H9 (cell line): Measurements from ENCODE around the gene PDYN. TPM values are rescaled to one million over a fixed set of nuclear protein-coding genes. Genes with fewer than 3 reads are reported as not detected.
A peak's percentile ranks its signal among the peaks of the same experiment; 100 is the strongest.

ENCODE experiments used
- DNase-seq: peaks from one replicate; pipeline ENCODE4 v3.0.0-alpha.2; 2017
- H2AFZ ChIP-seq: one replicate; pipeline ENCODE4 v1.6.1; 2013; ENCODE audit warnings: mild to moderate bottlenecking, low read length, control low read depth, moderate library complexity
- H2AK5ac ChIP-seq: 2 replicates; pipeline ENCODE4 v1.6.1; 2013; ENCODE audit warnings: low read length, control low read depth, mixed read lengths; ENCODE audit not compliant: insufficient read length
- H2BK120ac ChIP-seq: one replicate; pipeline ENCODE4 v1.6.1; 2013; ENCODE audit warnings: low read depth, mild to moderate bottlenecking, low read length, control low read depth, inconsistent platforms; ENCODE audit not compliant: poor library complexity, severe bottlenecking
- H2BK12ac ChIP-seq: 2 replicates; pipeline ENCODE4 v1.6.1; 2013; ENCODE audit warnings: low read length, control low read depth, mixed read lengths, low read depth; ENCODE audit not compliant: insufficient read length
- H2BK15ac ChIP-seq: 2 replicates; pipeline ENCODE4 v1.6.1; 2013; ENCODE audit warnings: low read depth, low read length, control low read depth
- H2BK20ac ChIP-seq: one replicate; pipeline ENCODE4 v1.6.1; 2013; ENCODE audit warnings: low read depth, mild to moderate bottlenecking, low read length, control low read depth, inconsistent platforms; ENCODE audit not compliant: poor library complexity, severe bottlenecking
- H2BK5ac ChIP-seq: 2 replicates; pipeline ENCODE4 v1.6.1; 2013; ENCODE audit warnings: low read length, control low read depth, mixed read lengths; ENCODE audit not compliant: insufficient read length
- H3K14ac ChIP-seq: 2 replicates; pipeline ENCODE4 v1.6.1; 2013; ENCODE audit warnings: low read length, control low read depth; ENCODE audit not compliant: insufficient read depth
- H3K18ac ChIP-seq: 2 replicates; pipeline ENCODE4 v1.6.1; 2013; ENCODE audit warnings: low read depth, mild to moderate bottlenecking, mixed read lengths, low read length, control low read depth; ENCODE audit not compliant: insufficient read length
- H3K23ac ChIP-seq: 2 replicates; pipeline ENCODE4 v1.6.1; 2013; ENCODE audit warnings: low read length, control low read depth, mixed read lengths, low read depth; ENCODE audit not compliant: insufficient read length
- H3K23me2 ChIP-seq: 2 replicates; pipeline ENCODE4 v1.6.1; 2013; ENCODE audit warnings: low read depth, mild to moderate bottlenecking, mixed read lengths, low read length, control low read depth; ENCODE audit not compliant: insufficient read length, poor library complexity, severe bottlenecking
- H3K27ac ChIP-seq: 2 replicates; pipeline ENCODE4 v1.5.1; 2013; ENCODE audit warnings: low read length, control low read depth, mixed read lengths, low read depth; ENCODE audit not compliant: insufficient read length
- H3K27me3 ChIP-seq: 2 replicates; pipeline ENCODE4 v1.6.1; 2013; ENCODE audit warnings: low read length, control low read depth, inconsistent platforms; ENCODE audit not compliant: insufficient read depth
- H3K4ac ChIP-seq: 2 replicates; pipeline ENCODE4 v1.6.1; 2013; ENCODE audit warnings: low read depth, mild to moderate bottlenecking, control low read depth, inconsistent platforms, low read length, moderate library complexity
- H3K4me1 ChIP-seq: 2 replicates; pipeline ENCODE4 v1.6.1; 2013; ENCODE audit warnings: low read length, control low read depth, inconsistent platforms; ENCODE audit not compliant: insufficient read depth
- H3K4me2 ChIP-seq: 2 replicates; pipeline ENCODE4 v1.6.1; 2013; ENCODE audit warnings: low read length, control low read depth, mixed read lengths; ENCODE audit not compliant: insufficient read length, insufficient read depth
- H3K56ac ChIP-seq: 2 replicates; pipeline ENCODE4 v1.6.1; 2013; ENCODE audit warnings: low read depth, mild to moderate bottlenecking, mixed read lengths, low read length, control low read depth; ENCODE audit not compliant: insufficient read length
- H3K79me1 ChIP-seq: 2 replicates; pipeline ENCODE4 v1.6.1; 2013; ENCODE audit warnings: low read depth, mild to moderate bottlenecking, moderate library complexity, low read length, control low read depth, inconsistent platforms; ENCODE audit not compliant: insufficient read depth, poor library complexity, severe bottlenecking
- H3K79me2 ChIP-seq: 2 replicates; pipeline ENCODE4 v1.6.1; 2013; ENCODE audit warnings: low read length, control low read depth, inconsistent platforms; ENCODE audit not compliant: insufficient read depth
- H3K9ac ChIP-seq: 2 replicates; pipeline ENCODE4 v1.6.1; 2013; ENCODE audit warnings: low read length, control low read depth, mixed read lengths; ENCODE audit not compliant: insufficient read length; ENCODE audit errors: extremely low read depth
- H3K9me3 ChIP-seq: one replicate; pipeline ENCODE4 v1.6.1; 2013; ENCODE audit warnings: low read depth, low read length, inconsistent platforms; ENCODE audit not compliant: control insufficient read depth
- H3T11ph ChIP-seq: one replicate; pipeline ENCODE4 v1.6.1; 2013; ENCODE audit warnings: mild to moderate bottlenecking, low read length, control low read depth, inconsistent platforms
- H4K20me1 ChIP-seq: one replicate; pipeline ENCODE4 v1.6.1; 2013; ENCODE audit not compliant: control insufficient read depth, insufficient read length, insufficient read depth
- H4K5ac ChIP-seq: 2 replicates; pipeline ENCODE4 v1.6.1; 2013; ENCODE audit warnings: low read depth, mild to moderate bottlenecking, mixed read lengths, low read length, control low read depth; ENCODE audit not compliant: insufficient read length
- H4K8ac ChIP-seq: replicated peaks from 2 replicates; pipeline ENCODE4 v1.6.1; 2013; ENCODE audit warnings: low read length, control low read depth, mixed read lengths, low read depth; ENCODE audit not compliant: insufficient read length
- H4K91ac ChIP-seq: 2 replicates; pipeline ENCODE4 v1.6.1; 2013; ENCODE audit warnings: low read depth, mild to moderate bottlenecking, moderate library complexity, mixed read lengths, low read length, control low read depth; ENCODE audit not compliant: insufficient read length
- H3K27ac Mint-ChIP-seq, 3 experiments: 2 replicates in 2 of 3; 3 replicates in 1 of 3; pipeline ENCODE4 v1.8.0; 2020 to 2021; ENCODE audit warnings: mixed read lengths in 3 of 3, mild to moderate bottlenecking in 1 of 3, moderate library complexity in 1 of 3
- H3K27me3 Mint-ChIP-seq: 2 replicates; pipeline ENCODE4 v1.8.0; 2021; ENCODE audit warnings: low read depth, mild to moderate bottlenecking, moderate library complexity, mixed read lengths
- H3K36me3 Mint-ChIP-seq, 3 experiments: 2 replicates in 2 of 3; 3 replicates in 1 of 3; pipeline ENCODE4 v1.8.0; 2020 to 2021; ENCODE audit warnings: low read depth in 3 of 3, mixed read lengths in 3 of 3; ENCODE audit not compliant: insufficient read depth in 1 of 3
- H3K4me1 Mint-ChIP-seq, 2 experiments: 2 replicates each; pipeline ENCODE4 v1.8.0; 2020; ENCODE audit warnings: mixed read lengths in 2 of 2
- H3K4me3 Mint-ChIP-seq, 2 experiments: 2 replicates in 1 of 2; 3 replicates in 1 of 2; pipeline ENCODE4 v1.8.0; 2020 to 2021; ENCODE audit warnings: mild to moderate bottlenecking in 2 of 2, mixed read lengths in 2 of 2, moderate library complexity in 1 of 2
- H3K9me3 Mint-ChIP-seq, 2 experiments: 2 replicates in 1 of 2; 3 replicates in 1 of 2; pipeline ENCODE4 v1.8.0; 2020; ENCODE audit warnings: mild to moderate bottlenecking in 2 of 2, mixed read lengths in 2 of 2, moderate library complexity in 1 of 2
- WGBS: extraction: QIAGEN DNeasy Blood & Tissue Kit; methylation state at CpG from one replicate; pipeline ENCODE4 v1.1.7; 2013; ENCODE audit warnings: missing lambda C conversion rate, low lambda C conversion rate, mixed read lengths; ENCODE audit not compliant: insufficient read length; ENCODE audit errors: extremely low coverage; 5-methylcytosine and 5-hydroxymethylcytosine counted together
- total RNA-seq: library from RNA; stranded (reverse); gene quantifications from 2 replicates; pipeline ENCODE4 v1.2.1, GENCODE V29; 2021
- TF ChIP-seq, protein P1 (sequence below): fragments of 200-600 bp; sonication (generic); conservative IDR thresholded peaks from 3 replicates; pipeline ENCODE4 v1.8.0; 2021; ENCODE audit warnings: antibody characterized with exemption, mild to moderate bottlenecking

Gene PDYN
- total RNA-seq, 1 experiment from 2014 or later: 0.63 TPM

DNA sequence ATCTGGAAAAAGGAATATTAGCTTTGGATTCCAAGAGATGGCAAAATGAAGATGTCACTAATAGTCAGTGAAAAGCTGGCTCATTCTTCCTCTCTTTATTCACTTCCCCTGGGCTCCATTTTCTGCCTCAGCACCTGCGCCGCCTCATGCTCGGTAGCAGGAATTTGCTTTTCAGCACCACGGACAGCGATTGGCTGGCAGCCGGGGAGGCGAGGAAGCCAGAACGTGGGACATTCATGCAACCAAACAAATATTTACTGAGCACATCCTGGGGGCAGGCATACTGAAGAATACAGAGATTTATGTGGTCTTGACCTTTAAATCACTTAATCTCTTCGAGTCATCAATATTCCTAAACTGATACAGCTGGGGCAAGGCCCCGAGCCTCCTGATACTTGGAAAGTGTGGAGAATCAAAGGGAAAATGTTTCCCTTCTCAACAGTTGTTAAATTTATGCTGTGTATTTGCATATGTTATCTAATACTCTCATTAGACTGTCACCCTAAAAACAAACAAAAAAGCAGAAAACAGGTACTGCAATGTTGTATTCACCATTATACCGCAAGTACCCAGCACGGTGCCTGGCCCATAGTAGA, 12.1 kb upstream of the PDYN start:
- Histone ChIP-seq H3K56ac (no peak overlapping the region), H2AFZ (no peak overlapping the region), H3K4me2 (no peak overlapping the region), H4K20me1 (no peaks in the 10 kb centered on the region), H3K79me1 (no peaks in the 10 kb centered on the region), H3K23me2 (no peaks in the 10 kb centered on the region), H2BK5ac (no peak overlapping the region), H3K9me3 (no peaks in the 10 kb centered on the region), H4K91ac (no peak overlapping the region), H3K18ac (no peak overlapping the region), H3K23ac (no peak overlapping the region), H3K14ac (no peak overlapping the region), H3K9ac (no peak overlapping the region), H2BK12ac (no peak overlapping the region), H2BK15ac (no peak overlapping the region), H3K79me2 (no peaks in the 10 kb centered on the region), H2AK5ac (no peak overlapping the region), H2BK20ac (no peak overlapping the region), H3K27me3 (no peaks in the 10 kb centered on the region), H4K5ac (no peak overlapping the region), H2BK120ac (no peak overlapping the region), H3K27ac (no peak overlapping the region), H4K8ac (no peak overlapping the region), H3T11ph (no peak overlapping the region), H3K4me1 (no peaks in the 10 kb centered on the region), H3K4ac (no peak overlapping the region)
- H3K9me3 Mint-ChIP-seq: no peaks in the 10 kb centered on the region
- no peak overlapping the region for H3K4me3 Mint-ChIP-seq
- H3K27me3 Mint-ChIP-seq: peaks cover 46% of the 10 kb centered on the region
- WGBS: no CpG with 5 or more reads among the region's 12 CpGs
- no peaks in the 10 kb centered on the region for H3K36me3 Mint-ChIP-seq
- H3K27ac Mint-ChIP-seq: no peak overlapping the region
- H3K4me1 Mint-ChIP-seq: peaks cover 34 to 52% of the 10 kb centered on the region in 2 experiments
- peak; percentile 78 for DNase-seq
- TF ChIP-seq, protein P1, sequence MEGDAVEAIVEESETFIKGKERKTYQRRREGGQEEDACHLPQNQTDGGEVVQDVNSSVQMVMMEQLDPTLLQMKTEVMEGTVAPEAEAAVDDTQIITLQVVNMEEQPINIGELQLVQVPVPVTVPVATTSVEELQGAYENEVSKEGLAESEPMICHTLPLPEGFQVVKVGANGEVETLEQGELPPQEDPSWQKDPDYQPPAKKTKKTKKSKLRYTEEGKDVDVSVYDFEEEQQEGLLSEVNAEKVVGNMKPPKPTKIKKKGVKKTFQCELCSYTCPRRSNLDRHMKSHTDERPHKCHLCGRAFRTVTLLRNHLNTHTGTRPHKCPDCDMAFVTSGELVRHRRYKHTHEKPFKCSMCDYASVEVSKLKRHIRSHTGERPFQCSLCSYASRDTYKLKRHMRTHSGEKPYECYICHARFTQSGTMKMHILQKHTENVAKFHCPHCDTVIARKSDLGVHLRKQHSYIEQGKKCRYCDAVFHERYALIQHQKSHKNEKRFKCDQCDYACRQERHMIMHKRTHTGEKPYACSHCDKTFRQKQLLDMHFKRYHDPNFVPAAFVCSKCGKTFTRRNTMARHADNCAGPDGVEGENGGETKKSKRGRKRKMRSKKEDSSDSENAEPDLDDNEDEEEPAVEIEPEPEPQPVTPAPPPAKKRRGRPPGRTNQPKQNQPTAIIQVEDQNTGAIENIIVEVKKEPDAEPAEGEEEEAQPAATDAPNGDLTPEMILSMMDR: no peak; the same call in 2 of the 3 replicates
